Stimulated activated CD4-positive, alpha-beta T cell treated with anti-CD3 and anti-CD28 coated beads, Interleukin-12 subunit alpha, Interleukin-12 subunit beta, amount 100 ng/mL, for 48 hours (primary cell): Measurements from ENCODE around the gene SMURF1.
A peak's percentile ranks its signal among the peaks of the same experiment; 100 is the strongest.

Source experiments
- DNase-seq, 3 donors: peaks; one replicate each; pipeline ENCODE4 v3.0.0-alpha.2; 2020; ENCODE audit warnings: low read depth in 2 of 3, low spot score in 1 of 3

Gene SMURF1

GRCh38 chr7:99141841-99142726 lies 1.8 kb downstream of the SMURF1 start:
- peak; percentile 49 to 71 (median 56) for DNase-seq

DNA sequence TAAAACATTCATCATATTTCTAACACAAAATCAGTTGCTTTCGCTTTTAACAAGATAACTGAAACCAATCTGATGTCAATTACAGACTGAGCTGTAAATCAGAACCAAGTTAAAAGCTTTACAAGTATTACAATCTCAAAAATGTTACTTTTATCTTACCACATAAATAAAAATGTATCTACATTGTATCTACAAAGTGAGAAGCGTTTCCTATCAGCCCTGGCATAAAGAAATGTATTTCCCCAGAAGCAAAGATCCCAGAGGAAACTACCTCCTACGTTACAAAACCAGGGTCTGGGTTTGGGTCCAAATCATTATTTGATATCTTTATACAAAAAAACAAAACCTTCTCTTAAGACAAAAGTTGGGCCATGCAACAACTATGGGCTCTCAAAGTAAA lies 2.6 kb downstream of the SMURF1 start:
- DNase-seq, result no peak

GRCh38 chr7:99140813-99141212 lies 3.1 kb downstream of the SMURF1 start:
- no peak for DNase-seq

DNA sequence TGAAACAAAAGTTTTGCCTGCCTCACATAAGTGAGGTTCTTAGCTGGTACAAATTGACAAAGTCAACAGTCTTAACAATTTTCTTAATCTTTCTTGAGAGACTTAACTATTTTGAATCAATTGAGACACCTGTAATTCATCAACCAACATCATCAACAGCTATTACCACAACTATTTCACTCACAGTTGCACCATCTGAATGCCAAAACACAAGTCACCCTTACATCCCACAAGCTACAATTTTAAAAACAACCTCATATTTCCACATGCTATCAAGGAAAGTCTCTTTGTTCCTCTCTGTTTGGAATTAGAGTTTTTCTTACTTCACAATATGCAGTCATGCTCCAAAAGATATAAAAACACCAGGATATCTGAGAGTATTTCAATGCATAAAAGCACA lies 4.9 kb downstream of the SMURF1 start:
- no peak for DNase-seq

GRCh38 chr7:99137411-99138180 lies 6.3 kb downstream of the SMURF1 start:
- DNase-seq, result no peak

- DNase-seq, result no peak
Observed at GRCh38 chr7:99135938-99136337, 8.0 kb downstream of the SMURF1 start.

DNA sequence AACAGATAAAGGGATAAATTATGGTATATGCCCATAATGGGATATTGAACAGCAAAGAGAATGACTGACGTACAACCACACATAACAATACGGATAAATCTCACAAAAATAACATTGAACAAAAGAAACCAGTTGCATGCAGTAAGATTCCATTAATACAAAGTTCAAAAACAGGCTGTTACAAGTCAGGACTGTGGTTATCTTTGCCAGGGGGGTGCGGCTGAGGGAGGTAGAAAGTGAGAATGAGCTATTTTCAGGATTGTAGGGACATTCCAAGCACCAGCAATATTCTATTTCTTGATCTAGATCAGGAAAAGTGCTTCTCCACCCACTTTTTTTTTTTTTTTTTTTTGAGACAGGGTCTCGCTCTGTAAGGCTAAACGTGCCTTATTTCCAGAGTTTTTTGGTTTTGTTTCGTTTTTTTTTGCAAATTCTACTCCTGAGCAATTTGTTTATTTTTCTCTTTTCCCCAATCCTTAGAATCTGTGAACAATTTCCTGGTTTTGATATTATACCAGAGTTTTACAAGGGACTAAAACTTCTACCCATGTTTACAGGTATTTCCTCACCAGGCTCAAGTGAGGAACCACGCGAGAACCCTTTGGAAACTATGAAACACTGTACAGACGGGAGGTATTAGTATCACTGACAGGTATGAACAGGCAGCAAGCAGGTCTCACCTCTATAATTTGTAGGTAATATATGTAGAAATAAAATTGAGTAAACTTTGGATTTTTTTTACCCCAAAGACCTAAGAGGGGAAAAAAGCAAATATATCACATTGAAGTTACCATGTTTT lies 9.9 kb downstream of the SMURF1 start:
- DNase-seq, result no peak

DNA sequence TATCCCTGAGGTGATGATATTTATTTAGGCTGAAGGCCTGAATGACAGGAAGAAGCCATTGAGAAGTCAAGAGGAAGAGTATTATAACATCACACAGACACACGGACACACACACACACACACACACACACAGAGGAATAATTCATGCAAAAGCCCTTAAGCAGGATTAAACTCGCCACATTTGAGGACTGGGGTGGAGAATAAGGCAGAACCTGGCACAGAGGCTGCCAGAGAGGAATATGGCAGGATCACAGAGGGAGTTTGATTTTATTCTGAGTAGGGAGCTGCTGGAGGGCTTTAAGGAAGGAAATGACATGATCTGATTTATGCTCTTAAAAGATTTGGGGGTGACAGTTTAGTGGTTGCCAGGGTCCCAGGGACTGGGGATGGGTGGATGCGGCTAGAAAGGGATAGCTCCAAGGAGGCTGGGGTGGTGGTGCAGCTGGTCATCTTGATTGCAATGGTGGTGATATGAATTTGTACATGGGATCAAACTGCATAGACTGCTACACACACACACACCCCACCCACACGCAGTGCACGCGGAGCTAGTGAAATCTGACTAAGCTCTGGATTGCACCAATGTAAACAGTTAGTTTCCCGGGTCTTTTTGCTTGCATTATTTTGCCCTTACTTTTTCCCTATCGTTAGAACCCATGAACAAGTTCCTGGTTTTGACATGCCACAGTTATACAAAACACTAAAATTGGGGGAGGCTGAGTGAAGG lies 11.2 kb downstream of the SMURF1 start:
- DNase-seq, result no peak

- DNase-seq, result no peak
Observed at GRCh38 chr7:99131290-99131689, 12.6 kb downstream of the SMURF1 start.

- no peak for DNase-seq
Observed at GRCh38 chr7:99129536-99129935, 14.4 kb downstream of the SMURF1 start.

DNA sequence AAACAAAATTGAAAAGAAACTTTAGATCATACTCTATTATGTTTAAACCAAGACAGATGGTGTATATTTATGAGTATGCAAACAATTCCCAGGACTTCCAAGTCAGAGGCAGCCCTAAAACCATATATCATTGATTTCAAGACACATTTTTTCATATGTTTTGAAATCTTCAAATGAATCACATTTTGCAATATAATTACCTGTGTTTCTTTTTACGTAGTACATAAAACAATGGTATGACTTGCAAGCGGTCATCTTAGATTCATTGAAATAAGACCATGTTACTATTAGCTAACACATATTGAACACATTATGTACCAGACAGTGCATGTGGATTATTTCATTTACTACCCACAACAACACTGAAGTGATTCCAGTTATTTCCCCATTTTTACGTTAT lies 14.9 kb downstream of the SMURF1 start:
- no peak for DNase-seq

- no peak for DNase-seq
Observed at GRCh38 chr7:99128076-99128950, 15.6 kb downstream of the SMURF1 start.

- no peak for DNase-seq
Observed at GRCh38 chr7:99127636-99128035, 16.3 kb downstream of the SMURF1 start.

DNA sequence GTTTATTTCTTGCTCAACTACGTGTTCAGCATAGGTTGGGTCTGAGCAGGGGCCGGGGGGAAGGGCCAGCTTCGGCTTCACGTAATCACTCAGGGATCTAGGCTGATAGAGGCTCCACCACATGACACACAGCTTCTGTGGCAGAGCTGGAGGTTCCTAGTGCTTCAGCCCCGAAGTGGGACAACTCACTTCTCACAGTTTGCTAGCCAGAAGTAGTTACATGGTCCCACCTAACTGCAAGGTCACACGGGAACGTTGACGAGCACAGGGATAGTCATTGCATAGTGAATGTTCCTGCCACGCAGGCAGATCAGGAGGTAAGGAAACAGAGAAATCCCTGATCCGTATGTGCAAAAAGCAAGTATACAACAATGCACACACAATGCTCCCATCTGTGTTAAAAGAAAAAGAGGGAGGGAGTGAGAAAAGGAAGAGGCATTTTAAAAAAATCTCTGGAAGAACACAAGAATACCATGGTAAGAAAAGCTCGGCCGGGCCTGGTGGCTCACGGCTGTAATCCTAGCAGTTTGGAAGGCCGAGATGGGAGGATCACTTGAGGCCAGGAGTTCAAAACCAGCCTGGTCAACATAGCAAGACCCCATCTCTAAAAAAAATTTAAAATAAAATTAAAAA lies 16.9 kb downstream of the SMURF1 start:
- no peak for DNase-seq

- no peak for DNase-seq
Observed at GRCh38 chr7:99125505-99125865, 18.4 kb downstream of the SMURF1 start.

GRCh38 chr7:99124751-99125504 lies 19.0 kb downstream of the SMURF1 start:
- DNase-seq, result no peak

DNA sequence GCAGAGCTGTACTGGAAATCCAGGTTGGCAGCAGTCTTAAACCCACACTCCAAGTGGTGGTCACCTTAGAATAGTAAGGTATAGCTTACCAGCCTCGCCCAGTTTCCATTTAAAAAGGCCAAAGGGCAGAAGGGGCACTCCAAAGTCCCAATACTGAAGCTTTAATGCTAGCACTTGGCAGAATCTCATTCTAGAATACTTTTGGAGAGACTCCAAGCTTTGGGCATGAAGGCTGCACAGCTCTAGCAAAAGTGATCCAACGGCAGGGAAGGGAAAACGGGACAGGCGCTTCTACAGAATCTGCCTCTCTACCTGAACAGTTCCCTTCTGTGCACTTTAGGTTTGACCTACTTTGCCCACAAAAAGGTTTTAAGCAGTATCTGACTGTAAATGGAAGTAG lies 19.7 kb downstream of the SMURF1 start:
- no peak for DNase-seq

DNA sequence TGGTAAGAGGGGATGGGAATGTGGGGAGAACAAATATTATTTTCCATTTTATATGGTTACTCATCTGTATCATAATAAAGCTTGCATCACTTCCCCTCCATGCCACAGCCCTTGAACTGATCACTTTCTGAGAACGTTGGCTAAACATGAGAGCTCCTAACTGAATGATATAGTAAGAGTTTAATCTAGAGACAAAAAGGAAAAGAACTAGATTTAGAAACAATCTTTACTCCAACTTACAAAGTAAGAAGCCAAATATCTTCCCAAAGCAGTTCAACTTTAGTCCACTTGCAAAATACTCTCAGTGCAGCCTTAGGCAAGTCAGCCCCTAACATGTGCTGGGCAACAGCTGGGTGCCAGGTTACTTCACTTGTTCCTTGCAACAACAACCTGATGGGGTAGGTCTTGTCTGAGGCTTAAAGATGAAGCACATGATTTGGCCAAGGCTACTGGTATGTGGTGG lies 20.3 kb downstream of the SMURF1 start:
- no peak for DNase-seq

DNA sequence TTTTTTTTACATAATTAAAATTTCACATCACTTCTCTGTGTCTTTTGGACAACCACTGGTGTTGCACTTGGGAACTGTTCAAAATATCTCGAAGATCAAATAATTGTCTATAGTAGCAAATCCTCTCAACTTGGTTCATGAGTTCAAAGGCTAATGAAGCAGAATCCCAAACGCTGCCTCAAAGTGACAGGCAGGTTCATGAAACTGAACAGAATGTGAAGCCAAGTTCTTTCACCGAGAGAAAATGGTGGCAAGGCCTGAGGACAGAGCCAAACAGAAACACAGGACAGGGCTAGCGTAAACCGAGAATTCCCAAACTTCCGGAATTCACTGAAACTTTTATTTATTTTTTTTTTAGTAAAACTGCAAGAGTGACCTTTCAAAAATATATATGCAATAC lies 21.1 kb downstream of the SMURF1 start:
- no peak for DNase-seq
